DND-41 (cell line): ENCODE data around the gene ODAM.

ENCODE experiments used
- ATAC-seq: fragments of 200-7000 bp; cut with Tn5 transposase; 3 replicates; pipeline ENCODE4 v1.9.1; 2021; ENCODE audit warnings: low read depth; ENCODE audit not compliant: insufficient read depth
- DNase-seq: peaks from one replicate; pipeline ENCODE4 v3.0.0-alpha.2; 2020
- H2AFZ ChIP-seq: 2 replicates; pipeline ENCODE4 v1.6.0; 2012; ENCODE audit warnings: low read depth, low read length
- H3K27ac ChIP-seq: 2 replicates; pipeline ENCODE4 v1.5.1; 2012; ENCODE audit warnings: low read length, inconsistent platforms
- H3K27me3 ChIP-seq: fragments of 200-600 bp; sonication (generic); 2 replicates; pipeline ENCODE4 v1.6.0; 2012; ENCODE audit warnings: low read length, mild to moderate bottlenecking, inconsistent platforms; ENCODE audit not compliant: insufficient read depth, poor library complexity
- H3K36me3 ChIP-seq: 2 replicates; pipeline ENCODE4 v1.5.1; 2012; ENCODE audit warnings: low read length, inconsistent platforms; ENCODE audit not compliant: insufficient read depth
- H3K4me1 ChIP-seq: 2 replicates; pipeline ENCODE4 v1.5.1; 2012; ENCODE audit warnings: mild to moderate bottlenecking, low read length; ENCODE audit not compliant: insufficient read depth
- H3K4me2 ChIP-seq: 2 replicates; pipeline ENCODE4 v1.6.0; 2012; ENCODE audit warnings: mild to moderate bottlenecking, moderate library complexity, low read length, inconsistent platforms; ENCODE audit not compliant: insufficient read depth
- H3K4me3 ChIP-seq, 2 experiments: fragments of 200-600 bp in 1 of 2; shearing (Covaris generic) in 1 of 2; 2 replicates each; pipeline ENCODE4 v1.5.1; 2012 to 2016; ENCODE audit warnings: inconsistent platforms in 2 of 2, low read length in 2 of 2, mild to moderate bottlenecking in 2 of 2, low read depth in 1 of 2, moderate library complexity in 1 of 2
- H3K79me2 ChIP-seq: 2 replicates; pipeline ENCODE4 v1.6.0; 2012; ENCODE audit warnings: low read length, inconsistent platforms; ENCODE audit not compliant: insufficient read depth
- H3K9ac ChIP-seq: 2 replicates; pipeline ENCODE4 v1.6.0; 2012; ENCODE audit warnings: low read depth, mild to moderate bottlenecking, inconsistent platforms, low read length, moderate library complexity
- H3K9me3 ChIP-seq: 2 replicates; pipeline ENCODE4 v1.5.1; 2012; ENCODE audit warnings: low read length, moderate library complexity, mild to moderate bottlenecking, inconsistent platforms; ENCODE audit not compliant: insufficient read depth, severe bottlenecking
- H4K20me1 ChIP-seq: 2 replicates; pipeline ENCODE4 v1.6.0; 2012; ENCODE audit warnings: low read length; ENCODE audit not compliant: insufficient read depth
- CTCF ChIP-seq: IDR thresholded peaks from 2 replicates; pipeline ENCODE4 v1.5.1; 2012; ENCODE audit warnings: borderline replicate concordance, low read length, moderate library complexity, mild to moderate bottlenecking; ENCODE audit not compliant: poor library complexity, severe bottlenecking; ENCODE audit errors: extremely low read depth
- EZH2 ChIP-seq: IDR thresholded peaks from 3 replicates; pipeline ENCODE4 v1.6.1; 2012; ENCODE audit warnings: borderline replicate concordance, low read depth, mild to moderate bottlenecking, moderate library complexity, low read length, inconsistent platforms; ENCODE audit not compliant: severe bottlenecking

The ODAM gene

GRCh38 chr4:70225824-70226223, 30.3 kb downstream of the ODAM start, which contains the start of gene FDCSP:
FDCSP (plus strand) TSS chr4:70226124; CDS start chr4:70231195, 5,071 bp downstream.
- Histone ChIP-seq H3K9ac (no peak within 1 kb of the TSS), H3K36me3 (no peaks in the 10 kb centered on the region), H3K4me2 (no peak within 1 kb of the TSS), H3K27me3 (no peaks in the 10 kb centered on the region), H2AFZ (no peak within 1 kb of the TSS), H4K20me1 (no peaks in the 10 kb centered on the region), H3K27ac (no peak within 1 kb of the TSS), H3K9me3 (no peaks in the 10 kb centered on the region), H3K79me2 (no peaks in the 10 kb centered on the region), H3K4me1 (no peaks in the 10 kb centered on the region), H3K4me3 (no peak within 1 kb of the TSS)
- TF ChIP-seq CTCF (no peak), EZH2 (no peak)
- no peak for ATAC-seq
- no peak for DNase-seq

GRCh38 chr4:70236125-70236524, 40.6 kb downstream of the ODAM start:
- Histone ChIP-seq H3K9me3 (no peaks in the 10 kb centered on the region), H3K27ac (no peak overlapping the region), H3K79me2 (no peaks in the 10 kb centered on the region), H3K9ac (no peak overlapping the region), H3K4me1 (no peaks in the 10 kb centered on the region), H3K4me2 (no peak overlapping the region), H3K27me3 (no peaks in the 10 kb centered on the region), H2AFZ (no peak overlapping the region), H3K4me3 (no peak overlapping the region), H3K36me3 (no peaks in the 10 kb centered on the region), H4K20me1 (no peaks in the 10 kb centered on the region)
- no peak for TF ChIP-seq CTCF
- no peak for TF ChIP-seq EZH2
- DNase-seq = no peak
- no peak for ATAC-seq

- no peaks in the 10 kb centered on the region for H3K79me2 ChIP-seq
- H3K27ac ChIP-seq = no peak overlapping the region
- no peak for DNase-seq
- peaks cover 3% of the 10 kb centered on the region for H3K27me3 ChIP-seq
- no peaks in the 10 kb centered on the region for H4K20me1 ChIP-seq
- H2AFZ ChIP-seq = no peak overlapping the region
- TF ChIP-seq EZH2 (no peak), CTCF (no peak)
- ATAC-seq = no peak
- no peak overlapping the region for H3K9ac ChIP-seq
- H3K4me2 ChIP-seq = no peak overlapping the region
- no peaks in the 10 kb centered on the region for H3K9me3 ChIP-seq
- no peaks in the 10 kb centered on the region for H3K36me3 ChIP-seq
- H3K4me3 ChIP-seq = no peak overlapping the region
- H3K4me1 ChIP-seq = no peaks in the 10 kb centered on the region
These were observed 43.8 kb downstream of the ODAM start for GRCh38 chr4:70239131-70239883.
